Neural cell (in vitro differentiated cells): Measurements from ENCODE around the gene P2RY11. TPM values are rescaled to one million over a fixed set of nuclear protein-coding genes. Genes with fewer than 3 reads are reported as not detected.

Source experiments
- H2AFZ ChIP-seq: fragments of 200-600, 300-800 bp; sonication (generic), shearing (Covaris generic); 2 replicates; pipeline ENCODE4 v1.6.0; 2014; ENCODE audit warnings: low read depth, mild to moderate bottlenecking, antibody characterized with exemption, low read length, moderate library complexity
- H3F3A ChIP-seq: fragments of 200-600 bp; shearing (Covaris generic); 2 replicates; pipeline ENCODE4 v1.6.1; 2016; ENCODE audit warnings: mild to moderate bottlenecking, moderate library complexity, mixed read lengths, antibody characterized with exemption, low read length; ENCODE audit not compliant: insufficient read depth, poor library complexity, severe bottlenecking
- H3K27ac ChIP-seq: fragments of 200-600, 300-800 bp; sonication (generic), shearing (Covaris generic); 2 replicates; pipeline ENCODE4 v1.5.1; 2014; ENCODE audit warnings: mild to moderate bottlenecking, low read length, moderate library complexity
- H3K27me3 ChIP-seq: fragments of 300-800, 200-600 bp; sonication (generic), shearing (Covaris generic); 2 replicates; pipeline ENCODE4 v1.6.0; 2014; ENCODE audit warnings: mild to moderate bottlenecking, low read depth, low read length, moderate library complexity; ENCODE audit not compliant: insufficient read depth
- H3K36me3 ChIP-seq: fragments of 300-800, 200-600 bp; sonication (generic), shearing (Covaris generic); 2 replicates; pipeline ENCODE4 v1.5.1; 2014; ENCODE audit warnings: mild to moderate bottlenecking, antibody characterized with exemption, low read length, moderate library complexity; ENCODE audit not compliant: insufficient read depth
- H3K4me2 ChIP-seq: fragments of 300-800, 200-600 bp; sonication (generic), shearing (Covaris generic); 2 replicates; pipeline ENCODE4 v1.6.0; 2014; ENCODE audit warnings: mild to moderate bottlenecking, low read length
- H3K4me3 ChIP-seq: fragments of 300-800, 200-600 bp; sonication (generic), shearing (Covaris generic); 2 replicates; pipeline ENCODE4 v1.5.1; 2014; ENCODE audit warnings: mild to moderate bottlenecking, low read length, moderate library complexity
- H3K79me2 ChIP-seq: fragments of 200-600 bp; shearing (Covaris generic); replicated peaks from 2 replicates; pipeline ENCODE4 v1.6.0; 2014; ENCODE audit warnings: mild to moderate bottlenecking, low read length, moderate library complexity; ENCODE audit not compliant: insufficient read depth
- H3K9ac ChIP-seq: fragments of 300-800, 200-600 bp; sonication (generic), shearing (Covaris generic); 2 replicates; pipeline ENCODE4 v1.6.1; 2016; ENCODE audit warnings: mild to moderate bottlenecking, low read length, mixed read lengths
- H3K9me2 ChIP-seq: fragments of 200-600 bp; shearing (Covaris generic); 2 replicates; pipeline ENCODE4 v1.6.1; 2016; ENCODE audit warnings: mild to moderate bottlenecking, low read length, mixed read lengths; ENCODE audit not compliant: insufficient read depth
- H3K9me3 ChIP-seq: fragments of 200-600, 300-800 bp; sonication (generic), shearing (Covaris generic); 2 replicates; pipeline ENCODE4 v1.6.1; 2016; ENCODE audit warnings: mild to moderate bottlenecking, mixed run types, low read length, moderate library complexity, mixed read lengths
- H4K20me1 ChIP-seq: fragments of 200-600 bp; shearing (Covaris generic); 2 replicates; pipeline ENCODE4 v1.6.1; 2016; ENCODE audit warnings: mild to moderate bottlenecking, mixed run types; ENCODE audit not compliant: insufficient read depth
- CTCF ChIP-seq: fragments of 450-650 bp; IDR thresholded peaks from 2 replicates; pipeline ENCODE4 v1.5.1; 2014; ENCODE audit warnings: antibody characterized with exemption, mild to moderate bottlenecking, moderate library complexity; ENCODE audit not compliant: poor library complexity, severe bottlenecking
- EP300 ChIP-seq: fragments of 450-650 bp; conservative IDR thresholded peaks from 2 replicates; pipeline ENCODE4 v1.6.1; 2014; ENCODE audit warnings: antibody characterized with exemption, mild to moderate bottlenecking, moderate library complexity; ENCODE audit not compliant: poor library complexity, severe bottlenecking
- EZH2 ChIP-seq: fragments of 200-600, 300-800 bp; shearing (Covaris generic), sonication (generic); IDR thresholded peaks from 2 replicates; pipeline ENCODE4 v1.6.1; 2014; ENCODE audit warnings: antibody characterized with exemption, low read length, borderline replicate concordance, mild to moderate bottlenecking; ENCODE audit not compliant: insufficient read depth, poor library complexity, severe bottlenecking
- MXI1 ChIP-seq: fragments of 450-650 bp; conservative IDR thresholded peaks from 2 replicates; pipeline ENCODE4 v1.6.1; 2014; ENCODE audit warnings: antibody characterized with exemption, mild to moderate bottlenecking; ENCODE audit not compliant: poor library complexity, severe bottlenecking
- POLR2AphosphoS5 ChIP-seq: IDR thresholded peaks from 2 replicates; pipeline ENCODE4 v1.6.1; 2012
- RAD21 ChIP-seq: fragments of 450-650 bp; conservative IDR thresholded peaks from 2 replicates; pipeline ENCODE4 v1.6.1; 2014; ENCODE audit warnings: antibody characterized with exemption, mild to moderate bottlenecking, moderate library complexity
- SMC3 ChIP-seq: fragments of 450-650 bp; conservative IDR thresholded peaks from 2 replicates; pipeline ENCODE4 v1.6.1; 2014; ENCODE audit warnings: antibody characterized with exemption, mild to moderate bottlenecking, moderate library complexity; ENCODE audit not compliant: poor library complexity
- TAF1 ChIP-seq: IDR thresholded peaks from 2 replicates; pipeline ENCODE4 v1.6.1; 2012; ENCODE audit warnings: low read depth
- polyA plus RNA-seq: library from polyadenylated mRNA; depleted of rRNA; stranded (reverse); fragments of >200 nt; gene quantifications from 2 replicates; pipeline ENCODE4 v1.2.3, GENCODE V29; 2014
- TF ChIP-seq, protein P1 (sequence below): IDR thresholded peaks from 2 replicates; pipeline ENCODE4 v1.6.1; 2012; ENCODE audit warnings: borderline replicate concordance

The P2RY11 gene
- polyA plus RNA-seq, 1 donor from 2014 or later: 5.4 TPM

DNA sequence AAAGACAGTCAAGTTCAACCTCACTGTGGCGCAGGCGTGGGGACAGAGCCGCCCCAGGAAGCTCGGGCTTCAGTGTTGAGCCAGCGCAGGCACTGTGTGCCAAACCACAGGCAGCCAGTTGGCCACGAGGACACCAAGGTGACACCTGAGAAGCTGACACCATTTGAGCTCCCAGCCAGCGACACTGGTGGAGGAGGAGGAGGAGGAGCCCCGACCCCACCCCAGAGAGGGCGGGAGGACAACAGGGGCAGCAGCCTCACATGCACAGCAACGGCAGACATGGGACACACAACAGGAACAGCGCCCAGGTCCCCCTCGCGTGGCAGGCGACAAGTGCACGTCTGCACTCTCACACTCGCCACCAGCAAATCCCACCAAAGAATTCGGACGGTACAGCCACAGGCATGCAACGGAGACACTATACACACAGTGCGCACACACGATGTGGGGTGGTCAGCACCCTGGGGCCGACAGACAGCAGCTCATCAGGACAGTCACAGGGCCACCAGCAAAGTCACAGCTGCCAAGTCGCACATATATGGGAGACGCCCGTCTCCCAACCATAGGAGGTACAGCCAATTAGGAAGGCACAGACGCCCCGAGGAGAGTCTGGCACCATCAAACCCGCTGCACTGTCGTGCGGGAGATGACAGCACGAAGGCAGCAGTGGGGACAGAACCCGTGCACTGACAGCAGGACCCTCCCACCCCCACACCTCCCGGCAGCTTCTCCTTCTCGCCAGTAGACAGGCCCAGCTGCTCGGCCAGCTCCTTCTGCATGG, 4.8 kb downstream of the P2RY11 start:
- H3K4me3 ChIP-seq: no peak overlapping the region
- no peaks in the 10 kb centered on the region for H3K9me3 ChIP-seq
- H3K36me3 ChIP-seq: peaks cover 8% of the 10 kb centered on the region
- TF ChIP-seq POLR2AphosphoS5: no peak
- no peak for TF ChIP-seq SMC3
- no peak for TF ChIP-seq EP300
- TF ChIP-seq MXI1: no peak
- no peak for TF ChIP-seq RAD21
- no peak for TF ChIP-seq EZH2
- TF ChIP-seq CTCF: no peak
- TF ChIP-seq TAF1: no peak
- TF ChIP-seq, protein P1, sequence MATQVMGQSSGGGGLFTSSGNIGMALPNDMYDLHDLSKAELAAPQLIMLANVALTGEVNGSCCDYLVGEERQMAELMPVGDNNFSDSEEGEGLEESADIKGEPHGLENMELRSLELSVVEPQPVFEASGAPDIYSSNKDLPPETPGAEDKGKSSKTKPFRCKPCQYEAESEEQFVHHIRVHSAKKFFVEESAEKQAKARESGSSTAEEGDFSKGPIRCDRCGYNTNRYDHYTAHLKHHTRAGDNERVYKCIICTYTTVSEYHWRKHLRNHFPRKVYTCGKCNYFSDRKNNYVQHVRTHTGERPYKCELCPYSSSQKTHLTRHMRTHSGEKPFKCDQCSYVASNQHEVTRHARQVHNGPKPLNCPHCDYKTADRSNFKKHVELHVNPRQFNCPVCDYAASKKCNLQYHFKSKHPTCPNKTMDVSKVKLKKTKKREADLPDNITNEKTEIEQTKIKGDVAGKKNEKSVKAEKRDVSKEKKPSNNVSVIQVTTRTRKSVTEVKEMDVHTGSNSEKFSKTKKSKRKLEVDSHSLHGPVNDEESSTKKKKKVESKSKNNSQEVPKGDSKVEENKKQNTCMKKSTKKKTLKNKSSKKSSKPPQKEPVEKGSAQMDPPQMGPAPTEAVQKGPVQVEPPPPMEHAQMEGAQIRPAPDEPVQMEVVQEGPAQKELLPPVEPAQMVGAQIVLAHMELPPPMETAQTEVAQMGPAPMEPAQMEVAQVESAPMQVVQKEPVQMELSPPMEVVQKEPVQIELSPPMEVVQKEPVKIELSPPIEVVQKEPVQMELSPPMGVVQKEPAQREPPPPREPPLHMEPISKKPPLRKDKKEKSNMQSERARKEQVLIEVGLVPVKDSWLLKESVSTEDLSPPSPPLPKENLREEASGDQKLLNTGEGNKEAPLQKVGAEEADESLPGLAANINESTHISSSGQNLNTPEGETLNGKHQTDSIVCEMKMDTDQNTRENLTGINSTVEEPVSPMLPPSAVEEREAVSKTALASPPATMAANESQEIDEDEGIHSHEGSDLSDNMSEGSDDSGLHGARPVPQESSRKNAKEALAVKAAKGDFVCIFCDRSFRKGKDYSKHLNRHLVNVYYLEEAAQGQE: no peak
- H3K4me2 ChIP-seq: no peak overlapping the region
- no peaks in the 10 kb centered on the region for H4K20me1 ChIP-seq
- H3K27me3 ChIP-seq: no peaks in the 10 kb centered on the region
- no peak overlapping the region for H2AFZ ChIP-seq
- no peak overlapping the region for H3K27ac ChIP-seq
- H3F3A ChIP-seq: no peaks in the 10 kb centered on the region
- H3K79me2 ChIP-seq: peaks cover 8% of the 10 kb centered on the region
- H3K9me2 ChIP-seq: no peaks in the 10 kb centered on the region
- no peak overlapping the region for H3K9ac ChIP-seq

- no peaks in the 10 kb centered on the region for H3F3A ChIP-seq
- no peak overlapping the region for H3K4me3 ChIP-seq
- no peak overlapping the region for H2AFZ ChIP-seq
- H4K20me1 ChIP-seq: no peaks in the 10 kb centered on the region
- H3K36me3 ChIP-seq: peaks cover 8% of the 10 kb centered on the region
- no peaks in the 10 kb centered on the region for H3K27me3 ChIP-seq
- no peaks in the 10 kb centered on the region for H3K9me2 ChIP-seq
- peaks cover 8% of the 10 kb centered on the region for H3K79me2 ChIP-seq
- H3K27ac ChIP-seq: no peak overlapping the region
- no peaks in the 10 kb centered on the region for H3K9me3 ChIP-seq
- H3K9ac ChIP-seq: no peak overlapping the region
- TF ChIP-seq RAD21 (no peak), POLR2AphosphoS5 (peak; percentile 14), MXI1 (no peak), EZH2 (no peak)
- no peak overlapping the region for H3K4me2 ChIP-seq
Observed at GRCh38 chr19:10116866-10117616, 5.5 kb downstream of the P2RY11 start.
